Neural cell (in vitro differentiated cells): ENCODE data around the gene SPATA33. TPM values are rescaled to one million over a fixed set of nuclear protein-coding genes. Genes with fewer than 3 reads are reported as not detected.

ENCODE experiments used
- H2AFZ ChIP-seq: fragments of 200-600, 300-800 bp; sonication (generic), shearing (Covaris generic); 2 replicates; pipeline ENCODE4 v1.6.0; 2014; ENCODE audit warnings: low read depth, mild to moderate bottlenecking, antibody characterized with exemption, low read length, moderate library complexity
- H3F3A ChIP-seq: fragments of 200-600 bp; shearing (Covaris generic); 2 replicates; pipeline ENCODE4 v1.6.1; 2016; ENCODE audit warnings: mild to moderate bottlenecking, moderate library complexity, mixed read lengths, antibody characterized with exemption, low read length; ENCODE audit not compliant: insufficient read depth, poor library complexity, severe bottlenecking
- H3K27ac ChIP-seq: fragments of 200-600, 300-800 bp; sonication (generic), shearing (Covaris generic); 2 replicates; pipeline ENCODE4 v1.5.1; 2014; ENCODE audit warnings: mild to moderate bottlenecking, low read length, moderate library complexity
- H3K27me3 ChIP-seq: fragments of 300-800, 200-600 bp; sonication (generic), shearing (Covaris generic); 2 replicates; pipeline ENCODE4 v1.6.0; 2014; ENCODE audit warnings: mild to moderate bottlenecking, low read depth, low read length, moderate library complexity; ENCODE audit not compliant: insufficient read depth
- H3K36me3 ChIP-seq: fragments of 300-800, 200-600 bp; sonication (generic), shearing (Covaris generic); 2 replicates; pipeline ENCODE4 v1.5.1; 2014; ENCODE audit warnings: mild to moderate bottlenecking, antibody characterized with exemption, low read length, moderate library complexity; ENCODE audit not compliant: insufficient read depth
- H3K4me2 ChIP-seq: fragments of 300-800, 200-600 bp; sonication (generic), shearing (Covaris generic); 2 replicates; pipeline ENCODE4 v1.6.0; 2014; ENCODE audit warnings: mild to moderate bottlenecking, low read length
- H3K4me3 ChIP-seq: fragments of 300-800, 200-600 bp; sonication (generic), shearing (Covaris generic); 2 replicates; pipeline ENCODE4 v1.5.1; 2014; ENCODE audit warnings: mild to moderate bottlenecking, low read length, moderate library complexity
- H3K79me2 ChIP-seq: fragments of 200-600 bp; shearing (Covaris generic); replicated peaks from 2 replicates; pipeline ENCODE4 v1.6.0; 2014; ENCODE audit warnings: mild to moderate bottlenecking, low read length, moderate library complexity; ENCODE audit not compliant: insufficient read depth
- H3K9ac ChIP-seq: fragments of 300-800, 200-600 bp; sonication (generic), shearing (Covaris generic); 2 replicates; pipeline ENCODE4 v1.6.1; 2016; ENCODE audit warnings: mild to moderate bottlenecking, low read length, mixed read lengths
- H3K9me2 ChIP-seq: fragments of 200-600 bp; shearing (Covaris generic); 2 replicates; pipeline ENCODE4 v1.6.1; 2016; ENCODE audit warnings: mild to moderate bottlenecking, low read length, mixed read lengths; ENCODE audit not compliant: insufficient read depth
- H3K9me3 ChIP-seq: fragments of 200-600, 300-800 bp; sonication (generic), shearing (Covaris generic); 2 replicates; pipeline ENCODE4 v1.6.1; 2016; ENCODE audit warnings: mild to moderate bottlenecking, mixed run types, low read length, moderate library complexity, mixed read lengths
- H4K20me1 ChIP-seq: fragments of 200-600 bp; shearing (Covaris generic); 2 replicates; pipeline ENCODE4 v1.6.1; 2016; ENCODE audit warnings: mild to moderate bottlenecking, mixed run types; ENCODE audit not compliant: insufficient read depth
- EP300 ChIP-seq: fragments of 450-650 bp; conservative IDR thresholded peaks from 2 replicates; pipeline ENCODE4 v1.6.1; 2014; ENCODE audit warnings: antibody characterized with exemption, mild to moderate bottlenecking, moderate library complexity; ENCODE audit not compliant: poor library complexity, severe bottlenecking
- EZH2 ChIP-seq: fragments of 200-600, 300-800 bp; shearing (Covaris generic), sonication (generic); IDR thresholded peaks from 2 replicates; pipeline ENCODE4 v1.6.1; 2014; ENCODE audit warnings: antibody characterized with exemption, low read length, borderline replicate concordance, mild to moderate bottlenecking; ENCODE audit not compliant: insufficient read depth, poor library complexity, severe bottlenecking
- MXI1 ChIP-seq: fragments of 450-650 bp; conservative IDR thresholded peaks from 2 replicates; pipeline ENCODE4 v1.6.1; 2014; ENCODE audit warnings: antibody characterized with exemption, mild to moderate bottlenecking; ENCODE audit not compliant: poor library complexity, severe bottlenecking
- POLR2AphosphoS5 ChIP-seq: IDR thresholded peaks from 2 replicates; pipeline ENCODE4 v1.6.1; 2012
- RAD21 ChIP-seq: fragments of 450-650 bp; conservative IDR thresholded peaks from 2 replicates; pipeline ENCODE4 v1.6.1; 2014; ENCODE audit warnings: antibody characterized with exemption, mild to moderate bottlenecking, moderate library complexity
- REST ChIP-seq: IDR thresholded peaks from 2 replicates; pipeline ENCODE4 v1.6.1; 2012; ENCODE audit warnings: borderline replicate concordance
- SMC3 ChIP-seq: fragments of 450-650 bp; conservative IDR thresholded peaks from 2 replicates; pipeline ENCODE4 v1.6.1; 2014; ENCODE audit warnings: antibody characterized with exemption, mild to moderate bottlenecking, moderate library complexity; ENCODE audit not compliant: poor library complexity
- TAF1 ChIP-seq: IDR thresholded peaks from 2 replicates; pipeline ENCODE4 v1.6.1; 2012; ENCODE audit warnings: low read depth
- polyA plus RNA-seq: library from polyadenylated mRNA; depleted of rRNA; stranded (reverse); fragments of >200 nt; gene quantifications from 2 replicates; pipeline ENCODE4 v1.2.3, GENCODE V29; 2014
- TF ChIP-seq, protein P1 (sequence below): fragments of 450-650 bp; IDR thresholded peaks from 2 replicates; pipeline ENCODE4 v1.5.1; 2014; ENCODE audit warnings: antibody characterized with exemption, mild to moderate bottlenecking, moderate library complexity; ENCODE audit not compliant: poor library complexity, severe bottlenecking

SPATA33 gene
- polyA plus RNA-seq, 1 donor from 2014 or later: 16.0 TPM

DNA sequence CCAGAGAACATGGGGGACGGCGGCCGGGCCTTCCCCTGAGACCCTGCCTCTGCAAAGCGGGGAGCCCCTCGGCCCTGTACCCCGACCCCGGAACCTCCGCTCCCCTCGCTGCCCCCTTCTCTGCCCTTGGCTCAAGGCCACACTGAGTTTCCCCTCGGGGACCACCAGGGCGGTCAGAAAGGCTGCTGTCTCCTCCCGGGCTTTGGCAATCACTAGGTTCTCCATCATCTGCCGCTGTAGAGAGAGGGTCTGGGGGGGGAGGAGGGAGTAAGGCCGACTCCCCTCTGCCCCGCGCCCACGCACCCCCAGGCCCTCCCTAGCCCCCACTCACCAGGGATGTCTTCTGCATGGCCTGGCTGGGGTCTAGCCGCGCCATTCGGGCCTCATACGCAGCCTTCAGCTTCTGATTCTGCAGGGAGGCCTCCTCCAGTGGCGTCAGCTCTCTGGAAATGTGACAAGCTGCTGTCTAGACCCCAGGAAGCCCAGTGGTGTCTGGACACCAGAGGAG is 54.7 kb downstream of the SPATA33 start:
- Histone ChIP-seq H3K36me3 (no peaks in the 10 kb centered on the region), H3K9me3 (no peaks in the 10 kb centered on the region), H3K9ac (no peak overlapping the region), H3K4me3 (no peak overlapping the region), H3K79me2 (no peaks in the 10 kb centered on the region), H3K27ac (no peak overlapping the region), H4K20me1 (no peaks in the 10 kb centered on the region), H2AFZ (no peak overlapping the region), H3K27me3 (no peaks in the 10 kb centered on the region), H3F3A (no peaks in the 10 kb centered on the region), H3K4me2 (no peak overlapping the region), H3K9me2 (no peaks in the 10 kb centered on the region)
- TF ChIP-seq POLR2AphosphoS5: no peak
- TF ChIP-seq EP300: no peak
- TF ChIP-seq MXI1: no peak

DNA sequence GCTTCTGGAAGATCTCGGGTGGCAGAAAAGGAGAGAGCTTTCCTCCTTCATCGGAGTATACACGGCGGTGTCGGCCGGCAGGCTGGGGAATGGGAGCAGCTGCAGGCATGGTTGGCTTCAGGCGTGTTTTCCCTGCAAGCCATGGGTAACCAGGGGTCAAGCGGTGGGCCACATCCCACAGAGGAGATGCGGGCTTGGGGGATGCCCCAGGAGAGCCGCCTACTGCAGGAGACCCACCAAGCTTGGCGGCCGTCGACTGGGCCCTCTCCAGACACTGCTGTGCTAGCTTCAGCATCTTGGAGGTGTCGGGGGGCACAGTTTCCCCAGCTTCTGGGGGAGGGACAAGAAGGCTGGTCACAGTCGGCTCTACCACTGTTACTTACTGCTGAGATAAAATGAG is 58.9 kb downstream of the SPATA33 start:
- no peak overlapping the region for H2AFZ ChIP-seq
- H4K20me1 ChIP-seq: no peaks in the 10 kb centered on the region
- no peak overlapping the region for H3K27ac ChIP-seq
- H3K4me2 ChIP-seq: no peak overlapping the region
- no peaks in the 10 kb centered on the region for H3K27me3 ChIP-seq
- no peaks in the 10 kb centered on the region for H3F3A ChIP-seq
- H3K9me2 ChIP-seq: no peaks in the 10 kb centered on the region
- H3K79me2 ChIP-seq: no peaks in the 10 kb centered on the region
- no peaks in the 10 kb centered on the region for H3K9me3 ChIP-seq
- H3K36me3 ChIP-seq: no peaks in the 10 kb centered on the region
- H3K4me3 ChIP-seq: no peak overlapping the region
- H3K9ac ChIP-seq: no peak overlapping the region
- TF ChIP-seq EP300 (no peak), SMC3 (no peak), RAD21 (no peak), MXI1 (no peak), EZH2 (no peak), TAF1 (no peak), POLR2AphosphoS5 (no peak), REST (no peak)
- TF ChIP-seq, protein P1, sequence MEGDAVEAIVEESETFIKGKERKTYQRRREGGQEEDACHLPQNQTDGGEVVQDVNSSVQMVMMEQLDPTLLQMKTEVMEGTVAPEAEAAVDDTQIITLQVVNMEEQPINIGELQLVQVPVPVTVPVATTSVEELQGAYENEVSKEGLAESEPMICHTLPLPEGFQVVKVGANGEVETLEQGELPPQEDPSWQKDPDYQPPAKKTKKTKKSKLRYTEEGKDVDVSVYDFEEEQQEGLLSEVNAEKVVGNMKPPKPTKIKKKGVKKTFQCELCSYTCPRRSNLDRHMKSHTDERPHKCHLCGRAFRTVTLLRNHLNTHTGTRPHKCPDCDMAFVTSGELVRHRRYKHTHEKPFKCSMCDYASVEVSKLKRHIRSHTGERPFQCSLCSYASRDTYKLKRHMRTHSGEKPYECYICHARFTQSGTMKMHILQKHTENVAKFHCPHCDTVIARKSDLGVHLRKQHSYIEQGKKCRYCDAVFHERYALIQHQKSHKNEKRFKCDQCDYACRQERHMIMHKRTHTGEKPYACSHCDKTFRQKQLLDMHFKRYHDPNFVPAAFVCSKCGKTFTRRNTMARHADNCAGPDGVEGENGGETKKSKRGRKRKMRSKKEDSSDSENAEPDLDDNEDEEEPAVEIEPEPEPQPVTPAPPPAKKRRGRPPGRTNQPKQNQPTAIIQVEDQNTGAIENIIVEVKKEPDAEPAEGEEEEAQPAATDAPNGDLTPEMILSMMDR: no peak
